Cardiac muscle cell (in vitro differentiated cells and primary cell): ENCODE measurements around the gene KIF26B. TPM values are rescaled to one million over a fixed set of nuclear protein-coding genes. Genes with fewer than 3 reads are reported as not detected.

ENCODE experiments used
- DNase-seq, 2 donors: peaks; one replicate each; pipeline versions ENCODE4 v3.0.0 to v3.0.0-alpha.2; 2010 to 2017; ENCODE audit warnings: low read depth in 1 of 2, low spot score in 1 of 2
- H3K27ac ChIP-seq: fragments of 200-600 bp; sonication (generic); 2 replicates; pipeline ENCODE4 v1.5.1; 2016
- H3K27me3 ChIP-seq: fragments of 200-600 bp; sonication (generic); 2 replicates; pipeline ENCODE4 v1.6.0; 2016; ENCODE audit warnings: control low read depth
- H3K36me3 ChIP-seq: fragments of 200-600 bp; sonication (generic); 2 replicates; pipeline ENCODE4 v1.5.1; 2016; ENCODE audit warnings: control low read depth
- H3K4me1 ChIP-seq: fragments of 200-600 bp; sonication (generic); 2 replicates; pipeline ENCODE4 v1.8.1; 2017; ENCODE audit warnings: low read depth, mild to moderate bottlenecking, mixed run types
- H3K4me3 ChIP-seq: fragments of 200-600 bp; sonication (generic); 2 replicates; pipeline ENCODE4 v1.5.1; 2016; ENCODE audit warnings: mild to moderate bottlenecking
- H3K9me3 ChIP-seq: fragments of 200-600 bp; sonication (generic); 2 replicates; pipeline ENCODE4 v1.5.1; 2017; ENCODE audit warnings: low read depth, mild to moderate bottlenecking, control low read depth
- polyA plus RNA-seq: library from polyadenylated mRNA; unstranded; fragments of >200 nt; fragmentation: Nextera tagmentation; extraction: Ambion mirVana; gene quantifications from 2 replicates; pipeline ENCODE4 v1.2.1, GENCODE V29; 2016
- total RNA-seq: library from RNA; depleted of rRNA; stranded (reverse); fragments of >200 nt; gene quantifications from 2 replicates; pipeline ENCODE4 v1.2.3, GENCODE V29; 2016
- TF ChIP-seq, protein P1 (sequence below): IDR thresholded peaks from 2 replicates; pipeline ENCODE4 v1.5.1; 2012; ENCODE audit warnings: low read depth, mild to moderate bottlenecking, low read length

Gene KIF26B
- total and polyA plus RNA-seq, 2 experiments from 2014 or later = 58.9 to 177 TPM

DNA sequence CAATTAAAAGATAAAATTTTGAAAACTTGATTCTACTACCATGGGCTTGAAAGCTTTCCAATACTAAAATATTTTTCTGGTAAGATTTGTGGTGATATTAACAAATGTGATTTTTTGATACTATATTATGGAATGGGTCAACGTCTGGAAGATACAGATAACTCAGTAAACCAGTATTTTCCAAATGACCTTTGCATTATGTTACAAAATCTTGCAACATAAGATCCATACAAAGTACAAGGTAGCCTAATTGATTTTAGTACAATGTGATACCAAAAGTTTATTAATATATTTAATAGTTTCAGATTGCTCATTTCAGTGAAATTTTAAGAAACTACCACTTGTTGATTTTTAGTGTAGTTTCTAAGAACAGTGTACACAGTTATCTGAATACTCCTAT lies 236.2 kb downstream of the KIF26B start:
- no peaks in the 10 kb centered on the region for H3K9me3 ChIP-seq
- TF ChIP-seq, protein P1, sequence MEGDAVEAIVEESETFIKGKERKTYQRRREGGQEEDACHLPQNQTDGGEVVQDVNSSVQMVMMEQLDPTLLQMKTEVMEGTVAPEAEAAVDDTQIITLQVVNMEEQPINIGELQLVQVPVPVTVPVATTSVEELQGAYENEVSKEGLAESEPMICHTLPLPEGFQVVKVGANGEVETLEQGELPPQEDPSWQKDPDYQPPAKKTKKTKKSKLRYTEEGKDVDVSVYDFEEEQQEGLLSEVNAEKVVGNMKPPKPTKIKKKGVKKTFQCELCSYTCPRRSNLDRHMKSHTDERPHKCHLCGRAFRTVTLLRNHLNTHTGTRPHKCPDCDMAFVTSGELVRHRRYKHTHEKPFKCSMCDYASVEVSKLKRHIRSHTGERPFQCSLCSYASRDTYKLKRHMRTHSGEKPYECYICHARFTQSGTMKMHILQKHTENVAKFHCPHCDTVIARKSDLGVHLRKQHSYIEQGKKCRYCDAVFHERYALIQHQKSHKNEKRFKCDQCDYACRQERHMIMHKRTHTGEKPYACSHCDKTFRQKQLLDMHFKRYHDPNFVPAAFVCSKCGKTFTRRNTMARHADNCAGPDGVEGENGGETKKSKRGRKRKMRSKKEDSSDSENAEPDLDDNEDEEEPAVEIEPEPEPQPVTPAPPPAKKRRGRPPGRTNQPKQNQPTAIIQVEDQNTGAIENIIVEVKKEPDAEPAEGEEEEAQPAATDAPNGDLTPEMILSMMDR = no peak
- H3K27me3 ChIP-seq = no peaks in the 10 kb centered on the region
- peaks cover 16% of the 10 kb centered on the region for H3K4me1 ChIP-seq
- DNase-seq = no peak
- H3K27ac ChIP-seq = no peak overlapping the region
- H3K36me3 ChIP-seq = no peaks in the 10 kb centered on the region
- no peak overlapping the region for H3K4me3 ChIP-seq

DNA sequence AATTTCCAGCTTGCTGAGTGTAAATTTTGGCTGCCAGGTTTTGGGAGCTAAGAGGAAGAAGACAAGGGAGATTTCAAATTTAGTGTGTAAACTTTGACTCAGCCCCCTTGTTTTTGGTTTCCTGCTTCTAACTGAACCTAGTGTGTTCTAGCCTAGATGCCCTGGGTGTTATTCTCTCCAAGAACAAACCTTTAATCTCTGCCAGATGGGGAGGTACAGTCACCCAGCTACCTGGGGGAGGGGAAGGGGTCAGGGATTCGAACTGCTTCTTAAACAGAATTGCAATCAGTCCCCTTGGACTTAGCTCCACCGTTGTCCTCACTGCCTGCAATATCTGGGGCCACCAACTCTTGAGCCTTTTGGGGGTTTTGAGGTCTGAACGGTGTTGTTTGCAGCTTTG lies 238.9 kb downstream of the KIF26B start:
- no peaks in the 10 kb centered on the region for H3K9me3 ChIP-seq
- no peaks in the 10 kb centered on the region for H3K36me3 ChIP-seq
- TF ChIP-seq, protein P1 = no peak
- H3K27ac ChIP-seq = peak overlapping the region; percentile 31
- H3K4me1 ChIP-seq = peaks cover 24% of the 10 kb centered on the region
- H3K27me3 ChIP-seq = no peaks in the 10 kb centered on the region
- DNase-seq = no peak
- no peak overlapping the region for H3K4me3 ChIP-seq

DNA sequence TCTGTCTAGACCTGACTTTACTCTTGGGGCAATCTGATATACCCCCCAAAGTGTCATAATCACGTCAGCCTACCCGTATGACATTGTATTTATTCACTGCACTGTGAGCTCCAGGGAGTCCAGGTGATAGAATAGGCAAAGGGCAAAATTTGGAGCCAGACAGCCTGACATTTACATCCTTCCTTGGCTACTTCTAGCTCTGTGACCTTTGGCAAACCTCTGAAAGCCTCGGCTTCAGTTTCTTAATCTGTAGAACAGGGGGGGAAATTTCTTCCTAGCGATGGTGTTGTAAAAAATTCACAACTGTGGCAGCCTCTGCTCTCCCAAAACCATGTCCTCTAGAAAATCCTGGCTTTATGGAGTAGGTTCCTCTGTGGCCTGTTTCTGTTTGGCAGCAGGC lies 240.9 kb downstream of the KIF26B start:
- H3K27me3 ChIP-seq = no peaks in the 10 kb centered on the region

DNA sequence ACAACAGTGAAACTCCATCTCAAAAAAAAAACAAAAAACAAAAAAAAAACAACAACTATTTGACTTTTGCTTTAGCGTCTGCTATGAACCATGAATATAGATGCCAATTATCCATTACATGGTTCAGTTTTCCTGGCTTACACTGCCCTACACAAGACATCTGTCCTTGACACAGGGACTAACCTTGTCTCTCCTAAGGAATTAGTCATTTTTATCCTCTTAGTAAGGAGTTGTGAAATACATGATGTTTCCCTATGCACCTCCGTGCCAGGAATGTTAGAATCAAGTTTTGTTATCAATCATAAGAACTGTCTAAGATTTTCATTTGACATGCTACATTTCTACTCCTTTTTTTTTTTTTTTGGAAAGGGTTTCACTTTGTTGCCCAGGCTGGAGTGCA lies 241.8 kb downstream of the KIF26B start:
- TF ChIP-seq, protein P1 = no peak
- peaks cover 48% of the 10 kb centered on the region for H3K4me1 ChIP-seq
- H3K27ac ChIP-seq = no peak overlapping the region
- no peaks in the 10 kb centered on the region for H3K27me3 ChIP-seq
- no peaks in the 10 kb centered on the region for H3K36me3 ChIP-seq
- DNase-seq = peak in 1 of 2 donors; percentile 30
- H3K4me3 ChIP-seq = no peak overlapping the region
- no peaks in the 10 kb centered on the region for H3K9me3 ChIP-seq

More for the DNA sequence above, 240.9 kb downstream of the KIF26B start:
- peaks cover 41% of the 10 kb centered on the region for H3K4me1 ChIP-seq
- H3K9me3 ChIP-seq = no peaks in the 10 kb centered on the region
- H3K4me3 ChIP-seq = no peak overlapping the region
- no peak for DNase-seq
- H3K27ac ChIP-seq = peak overlapping the region; percentile 83
- no peaks in the 10 kb centered on the region for H3K36me3 ChIP-seq
- TF ChIP-seq, protein P1 = no peak

DNA sequence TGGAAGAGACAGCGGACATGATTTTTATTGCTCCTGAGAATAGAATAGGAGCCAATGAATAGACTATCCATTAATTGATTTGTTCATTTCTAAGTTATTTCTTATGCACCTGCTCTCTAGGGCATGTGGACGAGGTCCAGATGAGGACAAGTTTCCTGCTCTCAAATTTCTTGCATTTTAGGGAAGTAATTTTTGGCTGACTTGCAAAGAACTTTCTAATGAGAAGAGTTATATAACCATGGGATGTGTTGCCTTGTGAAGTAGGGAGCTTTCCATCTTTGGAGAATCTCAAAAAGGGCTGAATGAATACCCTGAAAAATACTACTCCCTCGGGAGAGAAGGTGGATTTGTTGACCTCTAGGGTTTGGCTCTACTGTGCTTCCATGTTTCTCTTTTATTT lies 243.0 kb downstream of the KIF26B start:
- Histone ChIP-seq H3K36me3 (no peaks in the 10 kb centered on the region), H3K27me3 (no peaks in the 10 kb centered on the region), H3K4me1 (peaks cover 56% of the 10 kb centered on the region), H3K4me3 (no peak overlapping the region), H3K9me3 (no peaks in the 10 kb centered on the region), H3K27ac (peak overlapping the region; percentile 6)
- DNase-seq = no peak
- TF ChIP-seq, protein P1 = no peak

DNA sequence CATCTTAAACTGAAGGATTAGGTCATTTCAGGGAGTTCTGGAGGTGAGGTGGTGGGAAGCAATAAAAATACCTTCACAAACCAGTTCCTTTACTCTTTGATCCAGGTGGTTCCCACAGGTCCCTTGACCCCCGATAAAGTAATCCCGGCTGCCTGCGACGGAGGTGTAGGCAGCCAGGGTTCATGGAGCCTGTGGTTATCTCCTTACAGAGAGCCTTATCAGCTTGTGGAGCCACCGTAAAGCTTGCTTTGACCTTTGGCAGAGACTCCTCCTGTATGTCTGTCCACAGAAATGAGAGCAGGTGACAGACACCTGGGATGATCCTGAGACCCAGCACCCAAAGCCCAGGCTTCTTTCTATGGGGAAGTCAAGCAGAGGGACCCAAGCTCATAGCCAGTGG lies 243.4 kb downstream of the KIF26B start:
- no peaks in the 10 kb centered on the region for H3K27me3 ChIP-seq
- no peaks in the 10 kb centered on the region for H3K9me3 ChIP-seq
- H3K4me1 ChIP-seq = peaks cover 56% of the 10 kb centered on the region
- DNase-seq = no peak
- TF ChIP-seq, protein P1 = no peak
- no peaks in the 10 kb centered on the region for H3K36me3 ChIP-seq
- peak overlapping the region; percentile 34 for H3K27ac ChIP-seq
- H3K4me3 ChIP-seq = no peak overlapping the region
